Ectodermal cell (in vitro differentiated cells): ENCODE measurements around the gene PCSK4.

Experiments used
- H3K27ac ChIP-seq: 2 replicates; pipeline ENCODE4 v1.7.0; 2013; ENCODE audit warnings: mild to moderate bottlenecking, low read depth, low read length; ENCODE audit not compliant: insufficient read depth, poor library complexity, severe bottlenecking
- H3K27me3 ChIP-seq: 2 replicates; pipeline ENCODE4 v1.7.0; 2013; ENCODE audit warnings: mild to moderate bottlenecking, low read length; ENCODE audit not compliant: insufficient read depth, control insufficient read depth, poor library complexity, severe bottlenecking
- H3K36me3 ChIP-seq: one replicate; pipeline ENCODE4 v1.7.0; 2013; ENCODE audit warnings: low read length; ENCODE audit not compliant: control insufficient read depth, insufficient read depth
- H3K4me1 ChIP-seq: one replicate; pipeline ENCODE4 v1.7.0; 2013; ENCODE audit warnings: low read length; ENCODE audit not compliant: control insufficient read depth, insufficient read depth
- H3K4me3 ChIP-seq: 2 replicates; pipeline ENCODE4 v1.7.0; 2013; ENCODE audit warnings: low read depth, low read length, control low read depth; ENCODE audit not compliant: insufficient read depth
- H3K9me3 ChIP-seq: 2 replicates; pipeline ENCODE4 v1.7.0; 2013; ENCODE audit warnings: mild to moderate bottlenecking, low read length, moderate library complexity; ENCODE audit not compliant: control insufficient read depth
- WGBS, 2 experiments: methylation state at CpG; one replicate each; pipeline ENCODE4 v1.1.7; 2013; ENCODE audit warnings: missing lambda C conversion rate in 2 of 2; 5-methylcytosine and 5-hydroxymethylcytosine counted together

PCSK4 gene

DNA sequence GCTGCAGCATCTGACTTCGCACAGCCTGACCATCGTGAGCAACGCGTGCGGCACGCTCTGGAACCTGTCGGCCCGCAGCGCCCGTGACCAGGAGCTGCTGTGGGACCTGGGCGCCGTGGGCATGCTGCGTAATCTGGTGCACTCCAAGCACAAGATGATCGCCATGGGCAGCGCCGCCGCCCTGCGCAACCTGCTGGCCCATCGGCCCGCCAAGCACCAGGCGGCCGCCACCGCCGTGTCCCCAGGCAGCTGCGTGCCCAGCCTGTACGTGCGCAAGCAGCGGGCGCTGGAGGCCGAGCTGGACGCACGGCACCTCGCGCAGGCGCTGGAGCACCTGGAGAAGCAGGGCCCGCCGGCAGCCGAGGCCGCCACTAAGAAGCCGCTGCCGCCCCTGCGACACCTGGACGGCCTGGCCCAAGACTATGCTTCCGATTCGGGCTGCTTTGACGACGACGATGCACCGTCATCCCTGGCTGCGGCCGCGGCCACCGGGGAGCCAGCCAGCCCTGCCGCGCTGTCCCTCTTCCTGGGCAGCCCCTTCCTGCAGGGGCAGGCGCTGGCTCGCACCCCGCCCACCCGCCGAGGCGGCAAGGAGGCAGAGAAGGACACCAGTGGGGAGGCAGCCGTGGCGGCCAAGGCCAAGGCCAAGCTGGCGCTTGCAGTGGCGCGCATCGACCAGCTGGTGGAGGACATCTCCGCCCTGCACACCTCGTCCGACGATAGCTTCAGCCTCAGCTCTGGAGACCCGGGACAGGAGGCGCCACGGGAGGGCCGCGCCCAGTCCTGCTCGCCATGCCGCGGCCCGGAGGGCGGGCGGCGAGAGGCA, 24.7 kb downstream of the PCSK4 start:
- 29 to 30% methylated on average over 83 of the region's 83 CpGs for WGBS, 2 experiments
- Histone ChIP-seq H3K4me1 (peaks cover 25% of the 10 kb centered on the region), H3K4me3 (no peak overlapping the region), H3K36me3 (no peaks in the 10 kb centered on the region), H3K9me3 (no peaks in the 10 kb centered on the region), H3K27me3 (peaks cover 68% of the 10 kb centered on the region), H3K27ac (no peak overlapping the region)

- 90 to 92% methylated on average over 24 of the region's 24 CpGs for WGBS, 2 experiments
- H3K27me3 ChIP-seq: peaks cover 38% of the 10 kb centered on the region
- no peaks in the 10 kb centered on the region for H3K9me3 ChIP-seq
- no peak overlapping the region for H3K4me3 ChIP-seq
- no peaks in the 10 kb centered on the region for H3K36me3 ChIP-seq
- H3K27ac ChIP-seq: no peak overlapping the region
- H3K4me1 ChIP-seq: peaks cover 7% of the 10 kb centered on the region
Observed at GRCh38 chr19:1461862-1462261, 28.3 kb downstream of the PCSK4 start.

DNA sequence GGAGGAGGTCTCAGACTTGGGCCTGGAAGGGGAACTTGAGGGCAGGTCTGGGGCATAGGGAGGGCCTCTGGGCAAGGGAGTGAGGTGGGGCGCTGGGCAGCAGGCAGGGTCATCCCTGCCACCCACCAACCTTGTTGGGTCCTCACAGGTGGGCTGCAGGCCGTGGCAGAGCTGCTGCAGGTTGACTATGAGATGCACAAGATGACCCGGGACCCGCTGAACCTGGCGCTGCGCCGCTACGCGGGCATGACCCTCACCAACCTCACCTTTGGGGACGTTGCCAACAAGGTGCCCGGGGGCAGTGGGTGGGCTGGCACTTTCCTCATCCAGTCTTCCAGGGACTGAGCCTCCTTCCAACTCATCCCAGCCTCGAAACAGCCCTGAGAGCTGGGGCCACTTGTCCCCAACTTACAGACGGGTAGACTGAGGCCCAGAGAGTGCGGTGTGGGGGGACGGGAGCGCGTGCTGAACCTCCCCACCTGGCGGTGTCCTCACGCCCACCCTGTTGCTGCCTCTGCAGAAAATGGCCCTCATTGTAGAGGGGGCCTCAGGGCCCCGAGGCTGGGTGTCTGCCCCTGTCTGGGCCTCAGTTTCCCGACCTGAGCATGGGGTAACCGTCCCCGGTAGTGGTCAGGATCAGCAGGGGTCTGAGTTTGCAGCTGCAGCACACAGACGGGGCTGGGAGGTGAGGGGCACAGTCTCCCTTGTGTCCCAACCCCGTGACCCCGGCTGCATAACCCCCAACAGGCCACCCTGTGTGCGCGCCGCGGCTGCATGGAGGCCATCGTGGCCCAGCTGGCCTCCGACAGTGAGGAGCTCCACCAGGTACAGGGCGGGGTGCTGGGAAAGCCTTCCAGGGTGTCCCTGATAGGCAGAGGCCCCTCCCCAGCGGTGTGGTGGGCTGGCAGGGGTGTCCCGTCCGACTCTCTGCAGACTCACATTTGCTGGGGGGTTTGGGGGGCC, 29.8 kb downstream of the PCSK4 start:
- peaks cover under 1% of the 10 kb centered on the region for H3K36me3 ChIP-seq
- H3K27ac ChIP-seq: no peak overlapping the region
- no peaks in the 10 kb centered on the region for H3K4me1 ChIP-seq
- 93 to 94% methylated on average over 36 of the region's 36 CpGs for WGBS, 2 experiments
- H3K9me3 ChIP-seq: no peaks in the 10 kb centered on the region
- peaks cover 36% of the 10 kb centered on the region for H3K27me3 ChIP-seq
- H3K4me3 ChIP-seq: no peak overlapping the region

GRCh38 chr19:1459479-1459878, 30.7 kb downstream of the PCSK4 start:
- peaks cover 32% of the 10 kb centered on the region for H3K27me3 ChIP-seq

GRCh38 chr19:1457892-1458291, 32.3 kb downstream of the PCSK4 start:
- Histone ChIP-seq H3K36me3 (peaks cover 3% of the 10 kb centered on the region), H3K27me3 (peaks cover 40% of the 10 kb centered on the region), H3K4me1 (peaks cover 4% of the 10 kb centered on the region), H3K27ac (no peak overlapping the region), H3K9me3 (no peaks in the 10 kb centered on the region), H3K4me3 (no peak overlapping the region)
- WGBS, 2 experiments: 91% methylated on average over 16 of the region's 16 CpGs

More at GRCh38 chr19:1459479-1459878, 30.7 kb downstream of the PCSK4 start:
- Histone ChIP-seq H3K4me3 (no peak overlapping the region), H3K4me1 (no peaks in the 10 kb centered on the region), H3K27ac (no peak overlapping the region), H3K9me3 (no peaks in the 10 kb centered on the region), H3K36me3 (peaks cover 3% of the 10 kb centered on the region)
- 78 to 79% methylated on average over 9 of the region's 9 CpGs for WGBS, 2 experiments

GRCh38 chr19:1457031-1457739, 33.0 kb downstream of the PCSK4 start:
- Histone ChIP-seq H3K27ac (no peak overlapping the region), H3K4me3 (no peak overlapping the region), H3K9me3 (no peaks in the 10 kb centered on the region), H3K36me3 (peaks cover 3% of the 10 kb centered on the region), H3K27me3 (peaks cover 47% of the 10 kb centered on the region), H3K4me1 (peaks cover 11% of the 10 kb centered on the region)
- 75 to 76% methylated on average over 48 of the region's 48 CpGs for WGBS, 2 experiments

- H3K4me3 ChIP-seq: no peak overlapping the region
- peaks cover 3% of the 10 kb centered on the region for H3K36me3 ChIP-seq
- no peaks in the 10 kb centered on the region for H3K9me3 ChIP-seq
- peaks cover 14% of the 10 kb centered on the region for H3K4me1 ChIP-seq
- H3K27me3 ChIP-seq: peaks cover 55% of the 10 kb centered on the region
- WGBS, 2 experiments: 92 to 93% methylated on average over 43 of the region's 43 CpGs
- H3K27ac ChIP-seq: no peak overlapping the region
Observed at GRCh38 chr19:1456121-1456900, 33.8 kb downstream of the PCSK4 start.

- Histone ChIP-seq H3K27ac (no peak overlapping the region), H3K4me1 (peaks cover 15% of the 10 kb centered on the region), H3K36me3 (peaks cover 3% of the 10 kb centered on the region), H3K4me3 (no peak overlapping the region), H3K27me3 (peaks cover 63% of the 10 kb centered on the region), H3K9me3 (no peaks in the 10 kb centered on the region)
- 73 to 76% methylated on average over 42 of the region's 42 CpGs for WGBS, 2 experiments
Observed at GRCh38 chr19:1455336-1456120, 34.6 kb downstream of the PCSK4 start.

GRCh38 chr19:1455002-1455335, 35.2 kb downstream of the PCSK4 start:
- Histone ChIP-seq H3K9me3 (no peaks in the 10 kb centered on the region), H3K36me3 (peaks cover 3% of the 10 kb centered on the region), H3K27me3 (peaks cover 68% of the 10 kb centered on the region), H3K27ac (no peak overlapping the region), H3K4me1 (peaks cover 15% of the 10 kb centered on the region), H3K4me3 (no peak overlapping the region)
- 66 to 69% methylated on average over 21 to 22 of the region's 22 CpGs for WGBS, 2 experiments
